ENCODE results near the gene CCDC175.

GRCh38 chr14:59509101-59509500 lies 67.5 kb downstream of the CCDC175 start:
- no peak for TF ChIP-seq CTCF (conservative IDR thresholded peaks at IDR 0.05; ENCODE audit: low read length)
- no peak for TF ChIP-seq EZH2phosphoT487 (IDR thresholded peaks at IDR 0.05; ENCODE audit: borderline replicate concordance, low read depth, low read length)
